GM18520 (cell line): ENCODE measurements around the gene LCLAT1.
A peak's percentile ranks its signal among the peaks of the same experiment; 100 is the strongest.
"Not testable (repeated sequence)": the region's sequence is repeated elsewhere in the genome, so short reads cannot be mapped to it uniquely, and the experiment has no call there.

Experiments used
- ATAC-seq: cut with Tn5 transposase; IDR thresholded peaks from one replicate; pipeline ENCODE4 v1.9.1; 2021; ENCODE audit not compliant: unreplicated experiment

LCLAT1 gene

DNA sequence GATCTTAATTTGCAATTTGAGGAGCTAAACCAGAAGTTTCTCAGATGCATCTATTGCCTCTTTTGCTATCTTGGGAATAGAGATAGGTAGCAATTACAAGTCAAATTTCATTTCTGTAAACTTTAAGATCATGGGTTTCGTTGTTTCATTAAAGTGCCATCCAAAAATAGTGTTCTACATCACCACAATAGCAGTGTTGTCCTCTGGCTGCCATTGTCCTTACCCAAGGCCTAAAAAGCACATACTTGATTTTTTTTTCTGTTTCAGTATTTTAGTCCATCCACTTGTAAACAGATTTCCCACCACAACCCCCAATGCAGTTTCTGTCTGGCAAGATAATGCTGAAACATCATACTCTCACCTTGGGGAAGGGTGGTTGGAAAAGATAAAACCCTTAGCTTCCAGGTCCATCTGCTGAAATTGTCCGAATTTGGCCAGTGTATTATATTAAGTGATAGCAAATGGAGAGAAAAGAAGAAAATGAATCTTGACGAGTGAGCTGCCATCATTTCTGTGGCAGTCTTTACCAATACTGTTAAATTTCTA lies 136.2 kb downstream of the LCLAT1 start:
- ATAC-seq: no peak

DNA sequence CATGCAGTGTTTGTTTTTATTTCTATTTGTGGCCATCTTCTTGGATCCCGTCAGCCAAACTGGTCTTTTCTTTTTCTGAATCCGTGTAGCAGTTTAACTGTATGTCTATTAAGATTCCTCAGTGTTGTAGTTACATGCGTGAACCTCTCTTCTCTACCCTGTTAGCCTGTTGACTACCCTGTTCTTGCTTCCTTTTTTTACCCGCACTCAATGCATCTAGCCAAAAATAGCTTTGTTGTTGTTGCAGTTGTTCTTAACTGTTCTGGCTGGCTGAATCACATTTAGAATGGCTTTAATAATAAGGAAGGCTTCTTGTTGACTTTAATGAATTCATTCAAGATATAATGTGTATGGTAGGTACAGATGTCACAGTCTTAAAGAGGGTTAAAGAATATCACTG lies 137.1 kb downstream of the LCLAT1 start:
- no peak for ATAC-seq

DNA sequence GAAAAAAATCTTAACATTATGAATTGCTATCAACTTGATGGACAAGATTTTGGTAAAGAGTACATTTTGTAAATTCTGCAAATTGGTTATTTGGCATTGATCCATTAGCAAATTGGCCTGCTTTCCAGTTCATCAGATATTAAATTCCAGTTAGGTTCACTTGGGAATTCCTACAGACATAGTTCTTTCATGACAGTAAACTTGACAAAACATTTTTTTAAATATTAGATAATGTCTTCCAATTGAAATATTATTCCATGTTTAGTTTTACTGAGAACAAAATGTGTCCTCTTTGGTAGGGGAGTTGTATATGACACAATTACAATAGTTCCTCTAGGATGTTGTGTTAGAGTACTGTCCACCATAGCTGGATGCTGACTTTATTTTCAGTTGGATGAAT lies 141.9 kb downstream of the LCLAT1 start:
- no peak for ATAC-seq

DNA sequence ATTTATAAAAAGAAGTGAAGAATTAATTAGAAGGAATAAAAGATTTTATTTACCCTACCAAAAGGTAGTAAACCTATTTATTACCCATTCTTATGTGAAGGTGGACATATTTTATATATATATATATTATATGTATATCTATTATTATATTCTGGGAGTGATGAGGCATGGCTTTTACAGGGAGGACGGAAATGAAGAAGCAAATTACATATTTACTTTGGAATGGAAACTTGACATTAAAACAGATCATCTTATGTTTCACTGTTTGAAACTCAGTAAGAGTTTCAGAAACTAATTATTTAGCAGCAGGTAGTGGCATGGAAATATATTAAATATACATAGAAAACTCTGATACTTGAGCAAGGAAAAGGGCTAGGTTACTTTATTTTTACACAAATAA lies 143.4 kb downstream of the LCLAT1 start:
- no peak for ATAC-seq

DNA sequence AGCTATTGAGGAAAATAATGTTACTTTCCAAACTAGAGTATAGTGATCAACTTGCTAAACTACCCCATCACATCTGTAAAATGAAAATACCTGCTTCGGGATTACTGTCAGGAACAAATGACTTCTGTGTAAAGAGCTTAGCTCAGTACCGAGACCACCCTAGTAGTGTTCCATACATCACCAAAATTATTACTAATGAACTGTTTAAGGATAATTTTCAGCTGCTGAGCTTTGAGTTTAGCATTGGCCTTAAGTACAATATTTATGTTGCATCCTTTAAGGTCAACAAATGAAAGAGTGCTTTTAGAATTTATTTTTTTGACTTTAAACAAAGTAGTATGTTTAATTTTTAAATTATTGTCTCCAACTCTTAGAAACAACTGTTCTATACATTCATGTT lies 144.1 kb downstream of the LCLAT1 start:
- ATAC-seq: no peak

DNA sequence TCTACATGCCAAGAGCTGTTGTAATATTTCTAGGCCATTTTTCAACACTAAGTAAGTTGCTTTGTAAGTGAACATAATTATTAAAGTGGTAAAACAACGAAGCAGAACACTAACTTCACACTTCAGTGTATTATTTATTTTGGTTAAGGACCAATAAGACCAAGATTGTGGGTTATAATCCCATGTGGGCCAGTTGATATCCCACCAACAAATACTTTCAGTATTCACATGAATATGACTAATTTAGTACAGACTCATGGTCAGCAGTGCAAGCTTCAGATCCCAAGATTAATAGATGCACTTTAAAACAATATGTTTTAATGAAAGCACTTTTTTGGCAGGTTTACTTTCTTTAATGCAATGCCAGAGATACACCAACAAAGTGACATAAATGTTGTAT lies 154.3 kb downstream of the LCLAT1 start:
- no peak for ATAC-seq

DNA sequence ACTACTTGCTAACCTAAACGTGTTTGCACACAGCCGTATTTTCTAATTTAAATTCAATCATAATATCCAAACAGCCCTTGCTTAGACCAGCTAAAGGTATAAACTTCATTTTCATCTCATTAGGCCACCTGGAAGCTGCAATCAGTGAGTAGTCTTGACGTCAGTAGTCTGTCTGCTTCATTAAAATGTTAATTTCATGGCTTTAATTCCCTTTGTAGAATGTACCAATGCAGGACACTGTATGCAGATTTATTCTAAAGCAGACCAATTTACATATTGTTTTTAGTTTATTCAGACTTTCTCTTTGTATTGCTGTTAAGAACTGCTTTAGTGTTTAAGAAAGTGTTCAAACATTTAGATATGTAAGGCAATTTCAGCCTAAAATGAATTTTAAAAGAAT lies 158.2 kb downstream of the LCLAT1 start:
- ATAC-seq: no peak

DNA sequence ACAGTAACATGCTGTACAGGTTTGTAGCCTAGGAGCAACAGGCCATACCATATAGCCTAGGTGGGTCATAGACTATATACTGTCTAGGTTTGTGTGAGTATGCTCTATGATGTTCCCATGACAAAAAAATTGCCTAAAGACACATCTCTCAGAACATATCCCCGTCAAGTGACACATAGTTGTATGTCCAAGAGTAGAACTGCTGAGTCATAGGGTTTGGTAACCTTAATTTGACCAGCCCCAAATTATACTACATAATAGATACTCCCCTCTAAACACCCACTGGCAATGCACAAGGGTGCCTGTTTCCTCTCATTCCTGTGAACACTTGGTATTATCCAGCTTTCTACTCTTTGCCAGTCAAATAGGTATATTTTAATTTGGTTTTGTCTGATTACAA lies 161.6 kb downstream of the LCLAT1 start:
- no peak for ATAC-seq

DNA sequence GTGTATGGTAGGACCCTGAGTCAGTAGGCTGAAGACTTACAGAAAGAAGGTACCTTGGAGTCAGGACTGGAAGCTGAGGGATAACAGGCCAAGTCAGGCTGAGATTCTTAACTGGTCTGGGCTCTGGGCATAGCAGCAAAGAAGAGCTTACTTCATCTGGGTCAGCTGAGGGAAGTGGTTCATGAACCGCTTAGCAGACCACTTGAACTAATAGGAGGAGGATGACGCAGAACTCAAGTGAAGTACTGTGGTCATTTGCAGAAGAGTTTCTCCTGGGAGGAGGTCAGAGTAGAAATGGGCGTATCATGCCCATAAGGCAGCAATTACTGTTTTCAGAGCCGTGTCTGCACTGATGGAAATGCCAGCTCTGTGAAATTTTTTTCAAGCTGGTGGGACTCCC lies 164.5 kb downstream of the LCLAT1 start:
- no peak for ATAC-seq

DNA sequence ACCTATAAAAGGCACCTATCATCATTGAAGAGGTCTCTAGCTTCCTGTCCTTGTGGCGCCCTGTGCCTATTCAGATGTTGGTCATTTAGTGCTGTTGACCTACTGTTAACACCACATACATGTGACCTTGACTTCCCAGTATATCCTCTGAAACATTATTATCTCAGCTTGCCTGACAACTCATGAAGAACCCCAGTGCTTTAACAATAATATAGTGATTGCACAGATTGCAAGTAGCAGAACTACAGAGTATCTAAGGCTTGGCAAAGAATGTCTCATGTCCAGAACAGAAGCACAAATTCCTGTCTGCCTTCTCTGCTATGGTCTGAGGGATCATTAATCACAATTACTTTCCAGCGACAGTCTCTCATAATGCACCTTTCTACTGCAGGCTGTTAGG lies 165.3 kb downstream of the LCLAT1 start:
- no peak for ATAC-seq

DNA sequence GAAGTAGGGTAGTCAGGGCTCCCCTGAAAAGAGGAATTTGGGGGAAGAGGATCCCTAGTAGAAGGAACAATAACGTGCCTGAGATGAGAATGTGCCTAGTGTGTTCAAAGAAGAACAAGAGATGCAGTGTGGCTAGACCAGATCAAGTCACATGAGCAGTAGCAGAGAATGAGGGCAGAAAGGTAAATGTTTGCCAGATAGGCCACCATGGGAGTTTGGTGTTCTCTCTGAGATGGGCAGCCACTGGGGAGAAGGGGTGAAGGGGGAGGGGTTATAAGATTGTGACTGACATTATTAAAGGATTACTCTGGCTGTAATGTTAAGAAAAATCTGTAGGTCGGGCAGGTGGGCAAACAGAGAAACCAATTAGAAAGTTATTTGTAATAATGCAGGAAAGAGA lies 166.0 kb downstream of the LCLAT1 start:
- ATAC-seq: no peak

DNA sequence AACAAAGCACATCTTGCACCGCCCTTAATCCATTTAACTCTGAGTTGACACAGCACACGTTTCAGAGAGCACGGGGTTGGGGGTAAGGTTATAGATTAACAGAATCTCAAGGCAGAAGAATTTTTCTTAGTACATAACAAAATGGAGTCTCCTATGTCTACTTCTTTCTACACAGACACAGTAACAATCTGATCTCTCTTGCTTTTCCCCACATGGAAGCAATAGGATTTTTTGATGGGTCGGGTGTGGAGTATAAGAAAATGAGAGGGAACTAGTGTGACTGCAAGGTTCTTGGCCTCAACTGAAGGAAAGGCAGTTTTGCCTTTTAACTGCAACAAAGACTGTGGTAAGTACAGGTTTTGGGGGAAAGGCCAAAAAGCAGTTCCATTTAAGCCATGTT lies 167.2 kb downstream of the LCLAT1 start:
- not testable (repeated sequence) for ATAC-seq

DNA sequence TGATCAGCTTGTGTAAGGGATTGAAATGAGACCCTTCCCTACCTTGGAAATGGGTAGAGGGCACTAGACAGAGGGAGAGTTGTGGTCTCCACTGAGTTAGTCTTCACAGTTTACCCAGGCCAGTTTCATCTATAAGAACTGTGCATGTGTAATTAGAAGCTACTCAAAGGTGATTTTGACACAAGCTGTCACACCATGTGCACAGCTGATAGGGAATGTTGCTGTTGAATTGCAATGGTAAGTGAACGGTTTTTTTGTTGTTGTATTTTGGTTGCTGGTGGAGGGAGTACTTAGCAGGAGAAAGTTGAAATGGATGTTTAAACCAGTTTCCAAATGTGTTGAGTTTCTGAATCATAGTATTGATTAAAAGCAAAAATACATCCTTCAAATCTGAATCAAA lies 168.9 kb downstream of the LCLAT1 start:
- ATAC-seq: no peak

DNA sequence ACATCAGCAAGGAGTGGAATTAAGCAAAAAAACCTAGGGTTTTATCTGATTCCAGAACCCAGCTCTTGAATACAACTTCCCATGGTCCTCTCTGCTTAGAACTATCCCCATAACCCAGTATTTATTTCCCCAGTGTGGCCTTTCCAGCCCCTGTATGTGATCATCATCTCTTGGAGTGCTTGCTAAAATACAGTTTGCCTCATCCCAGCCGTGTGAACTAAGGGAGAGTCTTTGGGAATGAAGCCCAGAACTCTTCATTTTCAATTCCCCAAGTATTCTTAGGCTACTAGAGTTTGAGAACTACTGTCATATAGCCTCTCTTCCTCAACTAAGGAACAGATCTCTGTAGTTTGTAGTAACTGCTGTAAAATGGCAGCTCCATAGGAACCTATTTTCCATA lies 173.1 kb downstream of the LCLAT1 start:
- no peak for ATAC-seq

DNA sequence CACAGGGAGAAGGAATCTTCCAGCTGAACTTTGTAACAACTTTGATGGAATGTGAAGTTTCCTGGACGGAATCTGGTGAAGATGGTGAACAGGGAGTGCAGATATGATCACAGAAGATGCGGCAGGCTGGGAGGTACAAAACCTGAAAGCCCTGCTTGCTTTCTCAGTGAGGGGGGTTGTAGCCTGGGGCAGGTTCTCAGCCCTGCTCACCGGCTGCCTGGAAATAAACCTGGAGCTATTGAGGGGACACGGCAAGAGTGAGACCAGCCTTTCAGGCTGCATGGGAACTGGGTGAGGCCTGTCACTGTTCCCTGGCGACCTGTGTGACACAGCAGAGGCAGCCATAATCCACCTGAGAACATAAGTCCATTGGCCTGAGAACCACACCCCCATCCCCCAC lies 174.8 kb downstream of the LCLAT1 start:
- no peak for ATAC-seq

DNA sequence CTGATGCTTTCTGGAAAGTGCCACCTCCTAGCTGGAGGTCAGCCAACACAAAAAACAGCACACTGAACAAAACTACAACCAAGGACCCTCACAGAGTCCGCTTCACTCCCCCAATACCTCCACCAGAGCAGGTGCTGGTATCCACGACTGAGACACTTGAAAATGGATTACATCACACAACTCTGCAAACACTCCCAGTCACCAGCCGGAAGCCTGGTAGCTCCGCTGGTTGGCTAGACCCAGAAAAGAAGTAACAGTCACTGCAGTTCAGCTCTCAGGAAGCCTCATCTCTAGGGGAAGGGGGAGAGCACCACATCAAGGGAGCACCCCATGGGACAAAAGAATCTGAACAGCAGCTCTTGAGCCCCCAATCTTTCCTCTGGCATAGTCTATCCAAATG lies 175.4 kb downstream of the LCLAT1 start:
- ATAC-seq: no peak

DNA sequence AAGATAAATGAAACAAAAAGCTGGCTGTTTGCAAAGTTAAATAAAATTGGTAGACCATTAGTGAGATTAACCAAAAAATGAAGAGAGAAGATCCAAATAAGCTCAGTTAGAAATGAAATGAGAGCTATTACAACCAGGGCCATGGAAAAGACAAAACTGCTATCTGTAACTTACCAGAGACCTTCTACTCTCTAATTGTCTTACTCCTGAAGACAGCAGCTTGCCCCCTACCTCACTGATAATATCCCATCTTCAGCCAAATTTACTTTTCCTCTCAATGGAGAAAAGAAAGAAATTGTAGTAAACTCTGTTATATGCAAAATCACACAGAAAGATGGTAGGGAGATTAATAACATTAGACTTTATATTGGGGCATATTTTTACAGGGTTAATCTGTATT lies 178.2 kb downstream of the LCLAT1 start:
- no peak for ATAC-seq

DNA sequence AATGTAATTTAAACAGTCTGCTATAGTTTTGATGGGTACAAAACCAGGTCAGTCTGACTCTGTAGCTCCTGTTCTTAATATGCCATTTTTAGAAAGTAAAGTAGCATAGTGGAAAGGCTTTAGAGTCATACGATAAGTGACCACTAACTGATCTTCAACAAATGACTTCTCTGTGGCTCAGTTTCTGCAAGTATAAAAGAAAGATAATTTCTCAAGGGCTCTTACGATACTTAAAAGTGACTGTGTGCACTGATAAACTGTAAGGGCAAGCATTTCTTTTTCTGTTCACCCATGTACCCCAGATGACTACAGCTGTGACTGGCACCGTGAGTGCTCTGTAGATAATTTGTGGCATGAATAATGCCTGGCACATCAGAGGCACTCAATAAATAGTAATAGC lies 178.7 kb downstream of the LCLAT1 start:
- ATAC-seq: no peak

DNA sequence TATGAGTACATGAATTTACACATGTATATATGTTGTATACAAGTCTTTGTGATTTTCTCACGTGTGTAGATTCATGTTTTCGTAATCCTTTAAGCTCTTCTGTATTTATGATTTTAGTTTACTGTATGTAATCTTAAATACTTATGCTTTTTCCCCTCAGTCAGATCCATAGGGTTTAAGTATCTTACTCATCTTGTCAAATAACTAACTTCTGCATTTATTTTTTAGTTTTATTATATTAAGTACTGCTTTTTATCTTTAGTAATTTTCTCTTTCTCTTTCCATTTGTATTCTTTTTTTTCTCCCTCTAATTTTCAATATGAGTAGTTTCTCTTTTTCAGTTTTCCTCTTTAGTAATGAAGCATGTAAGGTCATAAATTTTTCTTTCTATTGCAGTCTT lies 179.4 kb downstream of the LCLAT1 start:
- no peak for ATAC-seq

DNA sequence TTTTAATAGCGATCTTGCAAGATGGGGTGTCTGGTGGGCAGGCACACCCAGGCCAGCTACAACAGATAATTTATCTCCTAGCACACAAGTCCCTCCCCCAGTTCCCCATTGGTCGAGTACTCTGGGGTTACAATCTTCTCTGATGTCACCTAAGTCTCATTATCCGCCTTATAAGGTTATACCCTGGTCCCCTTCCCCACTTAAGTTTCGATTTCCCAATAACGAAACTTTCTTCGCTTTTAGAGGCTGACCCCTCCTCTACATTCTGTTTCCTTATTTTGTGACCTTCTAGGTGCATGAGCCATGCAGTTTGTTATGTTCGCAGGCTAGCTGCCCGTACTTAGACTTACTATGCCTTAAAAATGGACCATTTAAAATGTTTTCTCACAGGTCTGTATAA lies 180.1 kb downstream of the LCLAT1 start:
- ATAC-seq: peak; percentile 63

DNA sequence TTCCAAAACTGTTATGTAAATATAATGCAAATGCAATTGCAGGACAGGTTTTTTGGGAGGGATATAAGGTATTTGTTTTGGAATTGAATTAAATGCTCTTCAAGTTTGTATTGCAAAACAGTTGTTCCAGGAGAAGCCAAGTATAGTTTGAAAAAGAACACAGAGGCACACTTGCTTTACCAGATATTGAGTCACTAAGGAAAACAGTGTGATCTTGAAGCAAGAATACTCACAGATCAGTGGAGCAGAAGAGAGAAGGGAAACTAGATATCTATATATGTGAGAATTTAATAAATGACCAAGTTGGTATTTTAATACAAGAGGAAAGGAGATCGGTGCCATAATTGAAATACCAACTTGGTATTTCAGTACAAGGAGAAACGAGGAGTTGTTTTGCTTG lies 181.3 kb downstream of the LCLAT1 start:
- no peak for ATAC-seq

DNA sequence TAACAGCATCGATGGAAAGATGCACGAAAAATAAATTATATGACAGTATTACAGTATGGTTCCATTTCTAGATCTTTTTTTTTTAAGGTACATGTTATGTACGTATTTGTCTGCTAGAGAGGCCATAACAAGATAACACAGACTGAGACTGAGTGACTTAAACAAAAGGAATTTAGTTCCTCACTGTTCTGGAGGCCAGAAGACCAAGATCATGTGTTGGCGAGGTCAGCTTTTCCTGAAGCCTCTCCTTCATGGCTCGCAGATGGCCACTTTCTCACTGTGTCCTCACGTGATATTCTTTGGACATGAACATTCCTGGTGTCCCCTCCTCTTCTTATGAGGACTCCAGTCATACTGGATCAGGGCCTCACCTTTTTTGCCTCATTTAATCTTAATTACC lies 182.8 kb downstream of the LCLAT1 start:
- ATAC-seq: no peak

DNA sequence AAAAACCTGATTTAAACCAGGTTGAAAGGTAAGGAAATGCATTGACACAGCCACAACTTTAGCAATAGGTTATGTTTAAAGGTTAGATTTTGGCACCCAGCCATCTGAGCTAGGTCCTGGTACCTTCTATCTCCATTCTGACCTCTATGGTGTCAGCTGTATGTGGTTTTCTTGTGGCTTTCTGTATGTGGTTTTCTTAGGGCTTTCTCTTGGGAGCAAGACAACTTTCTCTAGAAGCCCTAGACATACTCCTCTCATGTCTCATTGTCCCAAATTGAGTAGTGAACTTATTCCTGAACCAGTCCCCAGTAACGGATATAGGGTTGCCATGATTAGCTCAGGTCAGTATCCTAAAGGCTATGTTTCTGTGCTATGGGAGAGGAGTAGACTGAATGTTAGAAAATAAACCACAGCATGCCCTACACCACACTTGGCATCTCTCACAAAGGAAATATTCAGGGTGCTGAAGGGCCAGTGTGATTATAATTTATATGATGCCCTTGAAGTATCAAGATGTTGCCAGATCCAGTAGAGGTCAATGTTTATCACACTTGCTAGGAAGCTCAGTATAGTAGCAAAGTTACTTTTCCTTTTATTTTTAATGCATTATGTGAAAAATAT lies 184.1 kb downstream of the LCLAT1 start:
- peak; percentile 43 for ATAC-seq
